ENCODE measurements around the gene FAM114A1. TPM values are rescaled to one million over a fixed set of nuclear protein-coding genes. Genes with fewer than 3 reads are reported as not detected.
A peak's percentile ranks its signal among the peaks of the same experiment; 100 is the strongest.

FAM114A1 gene
- polyA plus RNA-seq, 4 donors: 11.3 to 34.6 (median 25.2) TPM

GRCh38 chr4:38865445-38865844 is 2.2 kb upstream of the FAM114A1 start:
- Histone ChIP-seq H3K27me3 (ENCODE audit: control insufficient read depth in 3 of 3, insufficient read depth in 3 of 3, low read length in 3 of 3) (no peaks in the 10 kb centered on the region), H3K4me3 (ENCODE audit: low read depth in 1 of 3, low read length in 3 of 3) (no peak overlapping the region), H3K9me3 (ENCODE audit: control insufficient read depth in 2 of 2, insufficient read depth in 1 of 2, low read depth in 1 of 2, low read length in 1 of 2) (no peaks in the 10 kb centered on the region), H3K36me3 (ENCODE audit: control insufficient read depth in 3 of 3, insufficient read depth in 2 of 3, low read depth in 1 of 3, low read length in 3 of 3) (peaks cover 0 to 4% (median 0%) of the 10 kb centered on the region in 3 donors), H3K4me1 (ENCODE audit: control insufficient read depth in 3 of 3, insufficient read depth in 2 of 3, low read depth in 1 of 3, low read length in 2 of 3) (peaks cover 0 to 17% (median 3%) of the 10 kb centered on the region in 3 donors), H3K27ac (ENCODE audit: low read depth in 1 of 3, low read length in 2 of 3) (peak overlapping the region in 2 of 3 donors; percentile 46 to 51)
- DNase-seq (peak; percentile 69 to 80), FAIRE-seq (no peak)
- 13 to 52% (median 20%) methylated on average over 6 of the region's 6 CpGs for whole genome bisulfite sequencing, 3 donors

- WGBS, 3 donors: 42 to 45% (median 43%) methylated on average over 11 of the region's 11 CpGs
- Histone ChIP-seq H3K36me3 (ENCODE audit: control insufficient read depth in 3 of 3, insufficient read depth in 2 of 3, low read depth in 1 of 3, low read length in 3 of 3) (peaks cover 0 to 6% (median 1%) of the 10 kb centered on the region in 3 donors), H3K9me3 (ENCODE audit: control insufficient read depth in 2 of 2, insufficient read depth in 1 of 2, low read depth in 1 of 2, low read length in 1 of 2) (no peaks in the 10 kb centered on the region), H3K4me1 (ENCODE audit: control insufficient read depth in 3 of 3, insufficient read depth in 2 of 3, low read depth in 1 of 3, low read length in 2 of 3) (peaks cover 0 to 17% (median 3%) of the 10 kb centered on the region in 3 donors), H3K4me3 (ENCODE audit: low read depth in 1 of 3, low read length in 3 of 3) (peak overlapping the region in 2 of 3 donors; percentile 59 to 92), H3K27me3 (ENCODE audit: control insufficient read depth in 3 of 3, insufficient read depth in 3 of 3, low read length in 3 of 3) (no peaks in the 10 kb centered on the region), H3K27ac (ENCODE audit: low read depth in 1 of 3, low read length in 2 of 3) (peak overlapping the region; percentile 80 to 89 (median 82))
- DNase-seq (no peak), FAIRE-seq (no peak)
Observed at GRCh38 chr4:38866973-38867477, 581 bp upstream of the FAM114A1 start.

GRCh38 chr4:38868059-38868960 is 704 bp downstream of the FAM114A1 start:
- peak overlapping the region; percentile 89 to 97 (median 90) for H3K27ac ChIP-seq (ENCODE audit: low read depth in 1 of 3, low read length in 2 of 3)
- 10 to 28% (median 26%) methylated on average over 24 to 30 of the region's 30 CpGs for WGBS, 3 donors
- H3K36me3 ChIP-seq (ENCODE audit: control insufficient read depth in 3 of 3, insufficient read depth in 2 of 3, low read depth in 1 of 3, low read length in 3 of 3): peaks cover 0 to 6% (median 2%) of the 10 kb centered on the region in 3 donors
- H3K27me3 ChIP-seq (ENCODE audit: control insufficient read depth in 3 of 3, insufficient read depth in 3 of 3, low read length in 3 of 3): no peaks in the 10 kb centered on the region
- no peaks in the 10 kb centered on the region for H3K9me3 ChIP-seq (ENCODE audit: control insufficient read depth in 2 of 2, insufficient read depth in 1 of 2, low read depth in 1 of 2, low read length in 1 of 2)
- H3K4me1 ChIP-seq (ENCODE audit: control insufficient read depth in 3 of 3, insufficient read depth in 2 of 3, low read depth in 1 of 3, low read length in 2 of 3): peaks cover 0 to 21% (median 3%) of the 10 kb centered on the region in 3 donors
- peak overlapping the region; percentile 78 to 92 (median 87) for H3K4me3 ChIP-seq (ENCODE audit: low read depth in 1 of 3, low read length in 3 of 3)
- DNase-seq (peak; percentile 56 to 67), FAIRE-seq (no peak)

GRCh38 chr4:38869511-38869910 is 1.9 kb downstream of the FAM114A1 start:
- Histone ChIP-seq H3K27me3 (ENCODE audit: control insufficient read depth in 3 of 3, insufficient read depth in 3 of 3, low read length in 3 of 3) (no peaks in the 10 kb centered on the region), H3K4me3 (ENCODE audit: low read depth in 1 of 3, low read length in 3 of 3) (no peak overlapping the region), H3K9me3 (ENCODE audit: control insufficient read depth in 2 of 2, insufficient read depth in 1 of 2, low read depth in 1 of 2, low read length in 1 of 2) (no peaks in the 10 kb centered on the region), H3K4me1 (ENCODE audit: control insufficient read depth in 3 of 3, insufficient read depth in 2 of 3, low read depth in 1 of 3, low read length in 2 of 3) (peaks cover 0 to 21% (median 3%) of the 10 kb centered on the region in 3 donors), H3K27ac (ENCODE audit: low read depth in 1 of 3, low read length in 2 of 3) (peak overlapping the region in 1 of 3 donors; percentile 4), H3K36me3 (ENCODE audit: control insufficient read depth in 3 of 3, insufficient read depth in 2 of 3, low read depth in 1 of 3, low read length in 3 of 3) (peaks cover 0 to 9% (median 2%) of the 10 kb centered on the region in 3 donors)
- 72 to 82% (median 81%) methylated on average over 2 of the region's 2 CpGs for WGBS, 3 donors
- no peak for FAIRE-seq
- DNase-seq: no peak

- peaks cover 0 to 9% (median 2%) of the 10 kb centered on the region in 3 donors for H3K36me3 ChIP-seq (ENCODE audit: control insufficient read depth in 3 of 3, insufficient read depth in 2 of 3, low read depth in 1 of 3, low read length in 3 of 3)
- WGBS, 3 donors: 76 to 85% (median 80%) methylated on average over 7 of the region's 7 CpGs
- H3K27me3 ChIP-seq (ENCODE audit: control insufficient read depth in 3 of 3, insufficient read depth in 3 of 3, low read length in 3 of 3): no peaks in the 10 kb centered on the region
- DNase-seq: no peak
- peak overlapping the region in 1 of 3 donors; percentile 14 for H3K27ac ChIP-seq (ENCODE audit: low read depth in 1 of 3, low read length in 2 of 3)
- no peaks in the 10 kb centered on the region for H3K9me3 ChIP-seq (ENCODE audit: control insufficient read depth in 2 of 2, insufficient read depth in 1 of 2, low read depth in 1 of 2, low read length in 1 of 2)
- peaks cover 0 to 21% (median 3%) of the 10 kb centered on the region in 3 donors for H3K4me1 ChIP-seq (ENCODE audit: control insufficient read depth in 3 of 3, insufficient read depth in 2 of 3, low read depth in 1 of 3, low read length in 2 of 3)
- no peak overlapping the region for H3K4me3 ChIP-seq (ENCODE audit: low read depth in 1 of 3, low read length in 3 of 3)
- no peak for FAIRE-seq
Observed at GRCh38 chr4:38870098-38870808, 2.6 kb downstream of the FAM114A1 start.

GRCh38 chr4:38871593-38871992 is 4.0 kb downstream of the FAM114A1 start:
- Histone ChIP-seq H3K36me3 (ENCODE audit: control insufficient read depth in 3 of 3, insufficient read depth in 2 of 3, low read depth in 1 of 3, low read length in 3 of 3) (peaks cover 0 to 9% (median 2%) of the 10 kb centered on the region in 3 donors), H3K4me3 (ENCODE audit: low read depth in 1 of 3, low read length in 3 of 3) (no peak overlapping the region), H3K27me3 (ENCODE audit: control insufficient read depth in 3 of 3, insufficient read depth in 3 of 3, low read length in 3 of 3) (no peaks in the 10 kb centered on the region), H3K9me3 (ENCODE audit: control insufficient read depth in 2 of 2, insufficient read depth in 1 of 2, low read depth in 1 of 2, low read length in 1 of 2) (peaks cover 0 to 3% of the 10 kb centered on the region in 2 donors), H3K27ac (ENCODE audit: low read depth in 1 of 3, low read length in 2 of 3) (no peak overlapping the region), H3K4me1 (ENCODE audit: control insufficient read depth in 3 of 3, insufficient read depth in 2 of 3, low read depth in 1 of 3, low read length in 2 of 3) (peaks cover 0 to 19% (median 3%) of the 10 kb centered on the region in 3 donors)
- WGBS, 3 donors: 76 to 93% (median 92%) methylated on average over 1 of the region's 1 CpG
- no peak for FAIRE-seq
- DNase-seq: no peak

- 52 to 68% (median 53%) methylated on average over 5 of the region's 5 CpGs for WGBS, 3 donors
- Histone ChIP-seq H3K27ac (ENCODE audit: low read depth in 1 of 3, low read length in 2 of 3) (peak overlapping the region in 2 of 3 donors; percentile 32 to 62), H3K27me3 (ENCODE audit: control insufficient read depth in 3 of 3, insufficient read depth in 3 of 3, low read length in 3 of 3) (no peaks in the 10 kb centered on the region), H3K4me3 (ENCODE audit: low read depth in 1 of 3, low read length in 3 of 3) (no peak overlapping the region), H3K4me1 (ENCODE audit: control insufficient read depth in 3 of 3, insufficient read depth in 2 of 3, low read depth in 1 of 3, low read length in 2 of 3) (peaks cover 0 to 15% (median 3%) of the 10 kb centered on the region in 3 donors), H3K36me3 (ENCODE audit: control insufficient read depth in 3 of 3, insufficient read depth in 2 of 3, low read depth in 1 of 3, low read length in 3 of 3) (peaks cover 0 to 9% (median 2%) of the 10 kb centered on the region in 3 donors), H3K9me3 (ENCODE audit: control insufficient read depth in 2 of 2, insufficient read depth in 1 of 2, low read depth in 1 of 2, low read length in 1 of 2) (peaks cover 0 to 4% of the 10 kb centered on the region in 2 donors)
- FAIRE-seq (no peak), DNase-seq (peak in 1 of 2 donors; percentile 47)
Observed at GRCh38 chr4:38872620-38873019, 5.0 kb downstream of the FAM114A1 start.
